Measurements from ENCODE around the gene ALKBH8. TPM values are rescaled to one million over a fixed set of nuclear protein-coding genes. Genes with fewer than 3 reads are reported as not detected.
"Not testable (repeated sequence)": the region's sequence is repeated elsewhere in the genome, so short reads cannot be mapped to it uniquely, and the experiment has no call there.

The ALKBH8 gene
- total RNA-seq, 2 donors from 2014 or later, result 8.9 to 12.4 TPM

DNA sequence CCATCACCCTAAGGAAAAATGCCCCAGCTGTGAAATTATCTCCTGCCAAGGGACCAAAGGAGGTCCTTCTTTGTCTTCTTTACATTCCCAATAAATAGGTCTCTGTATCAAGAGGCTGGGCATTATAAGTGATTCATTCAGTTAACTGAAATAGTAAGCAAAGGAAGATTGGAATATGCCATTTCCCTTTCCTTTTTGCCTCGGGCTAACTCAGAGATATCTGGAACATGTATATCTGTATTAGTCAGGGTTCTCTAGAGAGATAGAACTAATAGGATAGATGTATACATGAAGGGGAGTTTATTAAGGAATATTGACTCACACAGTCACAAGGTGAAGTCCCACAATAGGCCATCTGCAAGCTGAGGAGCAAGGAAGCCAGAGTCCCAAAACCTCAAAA, 92.6 kb downstream of the ALKBH8 start:
- Mint-ChIP-seq H3K36me3 (ENCODE audit: low read depth) (no peaks in the 10 kb centered on the region), H3K27me3 (peaks cover 74% of the 10 kb centered on the region), H3K27ac (no peak overlapping the region), H3K4me3 (no peak overlapping the region), H3K4me1 (no peaks in the 10 kb centered on the region)
- DNase-seq, result no peak
- no peak for ATAC-seq
- H3K9me3 ChIP-seq (ENCODE audit: control insufficient read depth, low read length, poor library complexity, severe bottlenecking), result no peaks in the 10 kb centered on the region

DNA sequence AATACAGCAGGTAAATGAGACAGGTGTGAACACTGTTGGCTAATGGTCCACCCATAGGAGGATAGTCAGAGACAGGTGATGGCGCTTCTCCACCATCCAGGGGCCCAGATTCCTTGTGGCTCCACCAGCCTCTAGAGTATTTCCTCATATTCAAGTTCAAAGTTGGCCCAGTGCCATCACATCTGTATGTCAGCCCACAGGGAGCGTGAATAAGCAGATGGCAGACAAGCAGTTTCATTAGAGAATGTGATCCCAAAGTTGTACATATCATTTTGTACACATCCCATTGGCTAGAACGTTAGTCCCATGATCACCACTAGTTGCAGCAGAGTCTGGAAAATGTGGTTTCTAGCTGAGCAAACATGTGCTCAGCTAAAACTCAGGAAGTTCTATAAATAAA, 96.9 kb downstream of the ALKBH8 start:
- Mint-ChIP-seq H3K36me3 (ENCODE audit: low read depth) (no peaks in the 10 kb centered on the region), H3K27ac (no peak overlapping the region), H3K4me1 (no peaks in the 10 kb centered on the region), H3K4me3 (no peak overlapping the region), H3K27me3 (peaks cover 51% of the 10 kb centered on the region)
- ATAC-seq (no peak), DNase-seq (no peak)
- no peaks in the 10 kb centered on the region for H3K9me3 ChIP-seq (ENCODE audit: control insufficient read depth, low read length, poor library complexity, severe bottlenecking)

DNA sequence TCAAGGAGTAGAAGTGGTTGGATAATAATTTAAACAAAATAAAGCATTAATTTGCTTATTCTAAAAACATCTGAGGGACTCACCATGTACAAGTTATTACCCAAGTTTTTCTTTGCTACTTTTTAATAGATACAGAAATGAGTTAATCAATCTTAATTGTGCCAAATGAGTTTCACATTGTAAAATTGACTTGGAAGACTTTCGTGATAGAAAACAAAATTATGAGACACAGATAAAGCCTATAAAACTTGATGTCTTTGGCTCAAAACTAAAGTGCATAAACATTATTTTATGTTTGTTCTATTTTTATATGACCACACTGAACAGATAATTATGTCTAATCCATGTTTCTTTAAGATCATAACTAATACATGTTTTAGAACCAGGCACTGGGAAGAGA, 97.8 kb downstream of the ALKBH8 start:
- Mint-ChIP-seq H3K4me1 (no peaks in the 10 kb centered on the region), H3K27ac (no peak overlapping the region), H3K36me3 (ENCODE audit: low read depth) (no peaks in the 10 kb centered on the region), H3K4me3 (no peak overlapping the region), H3K27me3 (peaks cover 45% of the 10 kb centered on the region)
- ATAC-seq, result no peak
- no peaks in the 10 kb centered on the region for H3K9me3 ChIP-seq (ENCODE audit: control insufficient read depth, low read length, poor library complexity, severe bottlenecking)
- no peak for DNase-seq

DNA sequence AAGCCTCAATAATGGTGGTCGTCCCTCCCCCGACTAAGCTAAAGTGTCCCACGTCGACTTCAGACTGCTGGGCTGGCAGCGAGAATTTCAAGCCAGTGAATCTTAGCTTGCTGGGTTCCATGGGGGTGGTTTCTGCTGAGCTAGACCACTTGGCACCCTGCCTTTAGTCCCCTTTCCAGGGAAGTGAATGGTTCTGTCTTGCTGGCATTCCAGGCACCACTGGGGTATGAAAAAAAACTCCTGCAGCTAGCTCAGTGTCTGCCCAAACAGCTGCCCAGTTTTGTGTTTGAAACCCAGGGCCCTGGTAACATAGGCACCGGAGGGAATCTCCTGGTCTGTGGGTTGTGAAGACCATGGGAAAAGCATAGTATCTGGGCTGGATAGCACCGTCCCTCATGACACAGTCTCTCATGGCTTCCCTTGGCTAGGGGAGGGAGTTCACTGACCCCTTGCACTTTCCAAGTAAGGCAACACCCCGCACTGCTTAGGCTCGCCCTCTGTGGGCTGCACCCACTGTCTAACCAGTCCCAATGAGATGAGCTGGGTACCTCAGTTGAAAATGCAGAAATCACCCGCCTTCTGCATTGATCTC, 99.2 kb downstream of the ALKBH8 start:
- H3K27ac Mint-ChIP-seq; H3K36me3 Mint-ChIP-seq (ENCODE audit: low read depth); DNase-seq; H3K4me1 Mint-ChIP-seq; H3K9me3 ChIP-seq (ENCODE audit: control insufficient read depth, low read length, poor library complexity, severe bottlenecking); ATAC-seq; H3K4me3 Mint-ChIP-seq: not testable (repeated sequence)
- peaks cover 35% of the 10 kb centered on the region for H3K27me3 Mint-ChIP-seq

DNA sequence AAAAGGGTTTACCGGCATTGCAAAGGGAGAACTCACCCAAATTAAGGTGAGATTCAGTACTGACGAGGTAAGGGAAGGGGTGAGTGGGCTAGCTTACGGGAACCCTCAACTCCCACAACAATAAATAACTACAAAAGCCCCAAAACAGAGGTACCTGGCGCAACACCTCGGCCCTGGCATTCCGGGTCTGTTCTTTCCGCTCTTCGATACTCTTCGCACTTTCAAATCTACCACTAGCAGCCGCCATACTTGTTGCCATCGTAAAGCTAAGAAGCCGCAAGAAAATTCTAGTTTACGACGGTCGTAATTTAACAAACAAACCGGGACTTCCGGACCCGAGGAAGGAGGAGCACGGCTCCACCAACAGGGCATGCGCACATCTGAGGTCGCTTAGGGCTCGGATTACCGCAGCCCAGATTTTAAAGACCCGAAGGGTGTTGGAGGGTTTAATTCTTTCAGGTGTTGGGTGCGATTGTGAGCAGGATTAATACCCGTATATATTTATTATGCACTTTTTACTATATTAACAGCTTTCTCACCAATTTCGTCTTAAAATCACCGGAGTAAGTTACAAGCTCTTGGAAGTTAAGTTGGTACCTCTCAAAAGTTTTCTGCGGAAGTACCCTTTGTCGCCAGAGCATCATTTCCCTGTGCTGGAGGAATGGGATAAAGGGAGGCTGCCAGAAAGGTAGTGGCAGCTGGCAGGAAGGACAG, 107.8 kb downstream of the ALKBH8 start, which contains the start of gene CWF19L2:
CWF19L2 (minus strand) TSS at position 268 of the 714 bp plus-strand sequence; CDS start at position 259, 9 bp downstream.
- Mint-ChIP-seq H3K4me1 (peaks cover 22% of the 10 kb centered on the region), H3K27me3 (no peaks in the 10 kb centered on the region), H3K36me3 (ENCODE audit: low read depth) (peaks cover 4% of the 10 kb centered on the region), H3K4me3 (peak within 1 kb of the TSS; percentile 94), H3K27ac (peak within 1 kb of the TSS; percentile 95)
- no peaks in the 10 kb centered on the region for H3K9me3 ChIP-seq (ENCODE audit: control insufficient read depth, low read length, poor library complexity, severe bottlenecking)
- DNase-seq (peak; percentile 73 to 78 (median 76)), ATAC-seq (peak; percentile 96)

DNA sequence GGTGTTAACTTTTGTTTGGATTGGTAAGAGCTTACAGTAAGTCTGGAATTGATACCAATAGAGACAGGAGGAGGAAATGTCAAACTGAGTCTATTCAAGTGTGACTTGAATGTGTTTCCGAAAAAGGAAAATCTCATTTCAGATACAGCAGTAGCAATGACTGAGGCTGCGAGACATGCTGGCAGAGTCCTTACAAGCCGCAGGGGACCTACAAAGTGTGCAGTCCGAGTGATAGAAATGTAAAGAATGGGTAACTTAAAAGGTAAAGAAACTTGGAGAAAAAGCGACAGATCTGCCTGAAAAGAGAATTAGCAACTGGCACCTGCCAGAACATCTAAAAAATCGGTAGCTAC, 108.4 kb downstream of the ALKBH8 start:
- peak overlapping the region; percentile 94 for H3K4me3 Mint-ChIP-seq
- no peak for DNase-seq
- H3K4me1 Mint-ChIP-seq, result peaks cover 23% of the 10 kb centered on the region
- peaks cover 6% of the 10 kb centered on the region for H3K36me3 Mint-ChIP-seq (ENCODE audit: low read depth)
- peak; percentile 33 for ATAC-seq
- no peaks in the 10 kb centered on the region for H3K9me3 ChIP-seq (ENCODE audit: control insufficient read depth, low read length, poor library complexity, severe bottlenecking)
- peak overlapping the region; percentile 95 for H3K27ac Mint-ChIP-seq
- no peaks in the 10 kb centered on the region for H3K27me3 Mint-ChIP-seq

DNA sequence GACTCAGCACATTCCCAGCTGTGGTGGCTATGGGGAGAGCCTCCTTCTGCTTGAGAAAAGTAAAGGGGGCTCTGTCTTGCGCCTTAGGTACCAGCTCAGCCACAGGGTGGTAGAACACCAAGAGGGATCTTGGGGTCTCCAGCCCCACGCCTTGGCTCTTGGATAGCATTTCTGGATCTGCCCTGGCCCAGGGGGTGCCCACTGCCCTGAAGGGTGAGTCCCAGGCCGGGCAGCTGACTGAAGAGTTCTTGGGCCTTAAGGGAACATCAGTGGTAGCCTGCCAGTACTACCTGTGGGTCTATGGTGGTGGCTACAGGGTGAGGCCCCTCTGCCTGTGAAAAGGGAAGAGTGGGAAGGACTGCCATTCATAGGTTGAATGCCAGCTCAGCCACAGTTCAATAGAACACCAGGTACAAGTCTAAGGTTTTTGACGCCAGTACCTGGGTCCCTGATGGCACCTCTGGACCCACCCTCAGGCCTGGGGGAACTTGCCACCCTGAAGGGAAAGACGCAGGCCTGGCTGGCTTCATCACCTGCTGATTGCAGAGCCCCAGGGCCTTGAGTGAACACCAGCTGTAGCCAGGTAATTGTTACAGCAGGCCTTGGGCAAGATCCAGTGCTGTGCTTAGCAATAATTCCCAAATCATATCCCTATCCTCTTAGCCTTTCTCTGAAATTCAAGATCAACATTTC, 111.8 kb downstream of the ALKBH8 start:
- H3K4me3 Mint-ChIP-seq, result no peak overlapping the region
- H3K36me3 Mint-ChIP-seq (ENCODE audit: low read depth), result peaks cover 8% of the 10 kb centered on the region

More for the DNA sequence above, 111.8 kb downstream of the ALKBH8 start:
- H3K4me1 Mint-ChIP-seq, result peaks cover 32% of the 10 kb centered on the region
- H3K27me3 Mint-ChIP-seq, result no peaks in the 10 kb centered on the region
- H3K9me3 ChIP-seq (ENCODE audit: control insufficient read depth, low read length, poor library complexity, severe bottlenecking), result no peaks in the 10 kb centered on the region
- H3K27ac Mint-ChIP-seq, result peak overlapping the region; percentile 14
- no peak for ATAC-seq
- DNase-seq, result no peak

Other genes starting within 250 kb of the ALKBH8 start
- gene CWF19L2, start 107.9 kb downstream of the ALKBH8 start, total RNA-seq, result 10 to 100 TPM; 22.4 to 24.2 TPM
- gene ELMOD1, start 25.4 kb upstream of the ALKBH8 start, total RNA-seq, result not detected
- gene SLN, start 146.3 kb upstream of the ALKBH8 start, total RNA-seq, result not detected